GM18909 (cell line): ENCODE results near the gene APH1B.

Experiments used
- ATAC-seq: cut with Tn5 transposase; IDR thresholded peaks from one replicate; pipeline ENCODE4 v1.9.1; 2021; ENCODE audit warnings: mild to moderate bottlenecking; ENCODE audit not compliant: unreplicated experiment, poor library complexity

Gene APH1B

GRCh38 chr15:63327648-63328421 is 50.4 kb downstream of the APH1B start:
- no peak for ATAC-seq

DNA sequence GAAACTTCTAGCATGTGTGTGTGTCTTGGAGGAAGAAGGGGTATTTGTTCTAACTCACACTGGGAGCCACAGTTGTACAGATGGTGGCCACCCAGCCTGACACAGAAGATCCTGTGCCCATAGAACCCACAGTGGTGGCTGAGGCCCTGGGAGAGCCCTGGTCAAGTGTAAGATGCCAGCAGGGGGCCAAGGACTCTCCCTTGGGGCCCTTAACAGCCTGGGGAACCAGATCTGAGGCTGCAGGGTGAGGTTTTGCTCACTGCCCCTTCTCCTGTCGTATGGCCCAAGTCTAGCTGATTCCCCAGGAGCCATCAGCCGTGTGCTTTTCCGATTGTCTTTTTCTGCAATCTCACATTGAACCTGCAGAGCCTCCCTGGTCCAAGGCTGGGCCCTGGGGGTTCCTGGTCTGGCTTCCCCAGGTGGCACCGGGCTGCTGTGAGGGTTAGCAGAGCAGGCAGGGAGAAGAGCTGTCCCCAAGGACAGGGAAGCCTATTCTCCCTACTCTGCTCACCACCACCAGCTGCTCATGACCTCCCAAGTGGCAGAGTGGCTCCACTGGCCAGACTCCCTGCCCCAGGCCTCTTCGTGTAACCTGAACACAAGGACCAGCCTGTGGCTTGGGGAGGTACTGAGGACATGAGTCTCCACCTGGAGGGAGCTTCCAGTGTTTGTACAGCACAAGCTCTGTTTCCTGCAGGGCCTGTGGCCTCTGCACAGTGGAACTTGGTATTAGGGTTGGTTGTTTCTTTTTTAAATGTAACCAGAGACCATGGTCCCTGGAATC is 52.4 kb downstream of the APH1B start:
- no peak for ATAC-seq

DNA sequence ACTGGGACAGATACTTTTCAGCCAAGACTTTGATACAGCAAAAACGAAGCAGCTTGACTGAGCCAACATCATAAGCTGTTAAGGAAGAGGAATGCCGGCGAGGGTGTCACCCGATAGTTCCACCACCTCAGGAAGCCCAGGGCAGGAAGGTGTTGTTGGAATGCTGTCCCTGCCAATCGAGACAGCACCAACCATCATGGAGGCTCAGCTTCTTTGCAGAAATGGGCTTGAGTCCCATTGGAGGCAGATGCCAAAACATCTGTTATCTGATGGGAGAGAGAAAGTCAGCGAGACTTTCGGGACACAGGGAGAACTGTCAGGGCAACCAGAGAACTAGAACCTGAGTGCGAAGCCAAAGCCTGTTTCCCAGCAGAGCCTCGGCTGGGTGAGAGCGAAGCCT is 53.5 kb downstream of the APH1B start:
- ATAC-seq, result no peak

GRCh38 chr15:63331456-63331855 is 54.1 kb downstream of the APH1B start:
- ATAC-seq, result no peak

DNA sequence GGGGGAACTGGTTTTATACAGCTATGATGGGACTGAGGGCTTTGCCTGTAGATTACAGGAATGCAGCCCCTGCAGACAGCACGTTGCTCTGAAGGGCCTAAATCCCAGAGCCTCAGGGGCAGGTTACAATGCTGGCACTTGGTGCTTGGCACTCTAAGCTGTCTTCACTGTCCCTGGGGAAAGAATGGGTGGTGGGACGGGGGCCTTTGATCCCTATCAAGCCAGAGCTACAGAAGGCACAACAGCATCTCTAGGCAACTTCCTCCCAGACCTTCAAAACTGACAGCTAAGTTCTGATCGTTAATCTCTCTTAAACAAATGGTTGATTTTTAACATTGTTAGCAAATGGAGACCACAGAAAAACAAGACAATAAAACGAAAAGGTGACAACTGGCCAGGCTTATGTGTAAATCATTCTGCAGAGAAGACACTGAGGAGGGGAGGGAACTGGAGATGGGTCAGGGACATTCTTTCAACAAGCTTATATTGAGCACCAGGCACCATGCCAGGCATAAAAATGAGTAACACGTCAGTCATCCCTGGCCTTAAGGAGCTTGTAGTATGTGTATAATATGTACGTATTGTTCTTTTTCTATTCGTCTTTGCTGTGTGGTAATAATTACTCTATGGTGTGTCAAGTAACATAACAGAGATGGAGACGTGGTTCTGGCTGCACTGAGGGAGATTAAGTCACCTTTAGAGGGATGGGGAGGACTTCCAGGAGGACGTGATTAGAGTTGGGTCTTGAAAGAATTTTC is 55.1 kb downstream of the APH1B start:
- no peak for ATAC-seq

DNA sequence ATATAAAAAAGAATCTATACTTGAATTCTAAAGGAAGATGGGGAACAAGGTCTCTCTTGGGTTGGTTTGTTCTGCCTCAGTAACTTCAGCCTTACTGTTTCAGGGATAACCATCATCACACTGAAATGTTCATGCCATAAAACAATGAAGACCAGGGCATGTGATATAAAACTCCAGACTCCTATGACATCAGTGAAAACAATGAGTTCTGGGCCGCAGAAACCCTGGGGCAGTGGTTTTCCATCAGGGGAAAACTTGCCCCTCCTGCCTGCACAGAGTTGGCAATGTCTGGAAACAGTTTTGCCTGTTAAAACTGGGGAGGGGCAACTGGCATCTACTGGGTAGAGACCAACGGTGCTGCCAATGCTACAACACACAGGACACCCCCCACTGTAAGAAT is 57.4 kb downstream of the APH1B start:
- ATAC-seq, result no peak

DNA sequence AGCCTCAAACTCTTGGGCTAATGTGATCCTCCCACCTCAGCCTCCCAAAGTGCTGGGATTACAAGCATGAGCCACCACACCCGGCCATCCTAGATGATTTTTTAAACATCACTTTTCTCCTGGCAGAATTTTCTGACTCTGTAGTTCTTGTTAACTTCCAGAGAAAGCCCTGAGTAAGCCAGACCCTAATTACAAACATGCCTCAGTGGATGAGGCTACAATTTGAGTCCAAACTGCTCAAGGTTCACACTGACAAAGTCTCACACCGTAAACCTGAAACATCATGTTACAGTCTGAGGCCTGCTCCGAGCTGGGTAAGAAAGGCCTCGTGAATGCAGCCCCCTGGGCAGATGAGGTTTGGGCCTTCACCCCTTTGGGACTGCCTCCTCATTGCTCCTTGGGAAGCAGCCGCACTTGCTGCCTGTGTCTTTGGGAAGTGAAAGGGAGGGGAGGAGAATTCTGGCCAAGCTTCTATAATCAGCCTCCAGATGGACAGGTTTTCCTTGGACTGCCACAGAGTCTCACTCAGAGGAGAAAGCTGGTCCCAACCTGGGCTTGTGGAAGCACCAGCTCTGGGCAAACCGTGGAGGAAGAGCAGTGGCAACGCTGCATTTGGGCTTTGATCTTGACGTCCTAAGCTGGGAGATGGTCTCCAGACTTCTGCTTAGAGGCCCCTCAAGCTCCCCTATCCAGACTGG is 58.3 kb downstream of the APH1B start:
- ATAC-seq, result no peak

GRCh38 chr15:63337046-63337445 is 59.6 kb downstream of the APH1B start:
- ATAC-seq, result no peak

DNA sequence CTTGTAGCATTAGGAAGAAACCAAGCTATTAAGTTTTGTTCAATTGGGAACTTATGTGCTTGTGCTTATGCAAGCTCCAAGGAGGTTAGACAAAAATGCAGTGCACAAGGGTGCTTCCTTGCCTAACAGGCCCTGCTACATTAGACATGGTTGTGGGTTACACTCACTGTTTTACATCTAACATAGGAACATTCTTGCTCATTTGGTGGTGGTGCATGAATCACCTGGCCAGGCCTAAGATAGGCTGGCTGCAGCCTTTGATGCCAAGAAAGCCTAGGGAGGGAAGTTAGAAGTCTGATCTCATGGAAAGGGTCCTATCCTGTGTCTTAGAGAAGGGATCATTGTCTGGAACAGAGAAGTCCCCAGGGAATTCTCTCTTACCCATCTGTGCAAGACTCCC is 60.8 kb downstream of the APH1B start:
- ATAC-seq, result no peak

- ATAC-seq, result no peak
Measured at GRCh38 chr15:63339006-63339766, 61.8 kb downstream of the APH1B start.

DNA sequence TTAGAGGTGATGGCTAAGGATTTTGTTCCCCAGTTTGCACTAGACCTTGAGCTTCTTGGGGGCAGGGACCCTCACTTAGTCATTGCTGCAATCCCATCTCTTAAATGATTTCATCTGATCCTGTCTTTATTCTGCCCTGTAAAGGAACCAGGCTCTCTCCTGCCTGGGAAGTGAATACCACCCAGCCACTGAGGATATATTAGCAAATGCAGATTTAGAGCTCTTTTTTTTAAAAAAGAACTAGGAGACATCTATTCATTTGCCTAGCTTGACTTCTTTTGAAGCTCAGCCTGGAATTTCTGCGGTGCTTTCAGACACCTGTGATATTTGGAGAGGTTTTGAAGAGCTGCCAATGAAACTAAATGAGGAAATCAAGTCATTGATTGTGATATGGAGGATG is 62.4 kb downstream of the APH1B start:
- no peak for ATAC-seq

- ATAC-seq, result no peak
Measured at GRCh38 chr15:63340353-63340752, 62.9 kb downstream of the APH1B start.

DNA sequence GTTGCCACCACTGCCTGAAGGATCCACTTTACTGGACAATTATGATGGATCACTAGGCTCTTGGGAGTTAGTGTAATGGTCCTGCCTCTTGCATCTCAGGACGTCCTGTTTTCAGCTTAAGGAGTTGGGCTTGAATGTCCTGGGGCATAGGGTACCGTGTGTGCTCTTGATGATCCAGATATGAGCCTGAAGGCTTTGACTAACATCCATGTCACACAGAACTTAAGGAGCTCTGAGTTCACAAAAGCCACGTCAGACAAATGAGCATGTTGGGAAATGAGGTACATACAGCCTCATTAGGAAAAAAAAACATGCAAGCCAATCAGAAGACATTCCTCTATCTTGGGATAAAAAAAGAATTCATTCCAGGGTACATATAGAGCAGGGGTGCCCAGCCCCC is 63.5 kb downstream of the APH1B start:
- ATAC-seq, result no peak

GRCh38 chr15:63341898-63342297 is 64.5 kb downstream of the APH1B start:
- ATAC-seq, result no peak

GRCh38 chr15:63342996-63343562 is 65.7 kb downstream of the APH1B start:
- peak; percentile 52 for ATAC-seq

DNA sequence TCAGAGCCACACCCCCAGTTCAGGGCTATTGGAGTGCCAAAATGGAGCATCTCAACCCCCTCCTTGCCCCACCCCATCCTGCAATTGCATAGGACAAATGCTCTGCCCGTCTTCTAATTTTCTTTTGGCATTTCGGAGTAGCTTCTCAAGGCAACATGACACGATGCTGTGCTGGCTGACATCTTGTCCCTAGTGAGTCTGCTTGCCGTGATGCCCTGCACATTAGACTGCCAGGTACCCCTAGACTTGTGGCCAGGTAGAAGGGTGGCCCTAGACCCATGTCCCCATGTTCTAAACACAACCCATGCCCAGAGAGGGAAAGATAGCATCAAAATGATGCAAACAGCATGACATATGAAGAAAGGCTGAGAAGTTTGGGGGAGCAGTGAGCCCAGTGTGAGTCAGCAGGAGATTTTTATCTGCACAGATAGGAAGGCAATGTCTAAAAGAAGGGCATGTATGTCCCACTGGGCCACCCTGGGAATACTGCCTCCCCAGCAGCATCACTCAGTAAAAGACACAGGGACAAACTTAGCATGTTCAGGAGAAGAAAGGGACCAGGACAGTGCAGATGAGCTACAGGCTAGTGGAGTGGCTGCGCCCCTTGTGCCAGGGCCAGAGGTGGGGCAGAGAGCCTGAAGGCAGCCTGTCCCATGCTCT is 67.5 kb downstream of the APH1B start:
- ATAC-seq, result no peak

DNA sequence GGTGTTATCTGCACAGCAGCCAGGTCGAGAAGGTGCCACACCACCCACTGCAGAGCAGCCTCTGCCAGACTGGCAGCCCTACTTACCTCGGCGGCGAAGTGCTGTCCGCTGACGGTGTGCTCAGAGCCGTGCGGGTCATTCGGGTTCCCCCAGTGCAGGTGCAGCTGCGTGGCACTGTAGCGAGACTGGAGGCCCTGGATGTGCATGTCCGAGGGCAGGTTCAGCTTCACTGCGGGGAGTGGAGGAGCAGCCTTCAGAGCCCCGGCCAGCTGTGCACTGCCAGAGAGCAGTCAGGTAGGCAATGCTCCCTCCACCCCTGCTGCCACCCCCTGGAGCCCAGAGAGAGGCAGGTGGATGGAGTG is 68.0 kb downstream of the APH1B start:
- no peak for ATAC-seq

DNA sequence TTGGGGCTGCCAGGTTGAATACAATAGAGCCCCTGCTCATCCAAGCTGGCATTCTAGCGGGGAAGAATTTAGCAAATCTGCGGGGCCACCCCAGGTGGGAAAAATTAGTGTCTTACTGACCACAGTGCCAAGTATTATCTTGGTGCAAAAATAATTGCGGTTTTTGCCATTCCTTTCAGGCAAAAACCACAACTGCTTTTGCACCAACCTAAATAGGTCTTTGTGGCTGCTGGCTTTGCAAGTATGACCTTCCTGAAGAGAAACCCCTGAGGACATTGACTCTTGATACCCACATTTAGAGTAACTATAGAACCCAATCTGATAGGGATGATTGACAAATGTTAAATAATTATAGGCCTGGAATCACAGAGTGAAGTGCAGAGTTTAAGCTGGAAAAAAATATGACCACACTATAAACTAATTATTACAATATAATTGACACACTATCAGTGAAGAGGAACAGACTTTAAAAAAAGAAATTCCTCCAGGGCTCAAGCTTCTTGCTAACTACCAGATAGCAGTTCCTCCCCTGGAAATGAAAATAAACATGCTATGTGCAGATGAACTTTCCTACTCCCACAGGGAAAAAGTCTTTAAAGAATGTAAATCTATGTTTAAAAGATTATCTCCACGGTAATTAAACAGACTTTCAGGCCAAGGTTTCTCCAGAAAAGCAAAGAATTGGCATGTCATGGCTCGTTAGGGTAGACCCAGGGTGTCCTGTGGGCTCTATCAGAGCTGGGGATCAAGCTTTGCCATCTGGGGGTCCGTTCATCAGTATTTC is 69.9 kb downstream of the APH1B start:
- no peak for ATAC-seq
